ENCODE measurements around the gene MARK1.

The MARK1 gene

GRCh38 chr1:220514256-220514655 is 13.7 kb upstream of the MARK1 start:
- H3K27me3 Mint-ChIP-seq = peaks cover 19% of the 10 kb centered on the region

DNA sequence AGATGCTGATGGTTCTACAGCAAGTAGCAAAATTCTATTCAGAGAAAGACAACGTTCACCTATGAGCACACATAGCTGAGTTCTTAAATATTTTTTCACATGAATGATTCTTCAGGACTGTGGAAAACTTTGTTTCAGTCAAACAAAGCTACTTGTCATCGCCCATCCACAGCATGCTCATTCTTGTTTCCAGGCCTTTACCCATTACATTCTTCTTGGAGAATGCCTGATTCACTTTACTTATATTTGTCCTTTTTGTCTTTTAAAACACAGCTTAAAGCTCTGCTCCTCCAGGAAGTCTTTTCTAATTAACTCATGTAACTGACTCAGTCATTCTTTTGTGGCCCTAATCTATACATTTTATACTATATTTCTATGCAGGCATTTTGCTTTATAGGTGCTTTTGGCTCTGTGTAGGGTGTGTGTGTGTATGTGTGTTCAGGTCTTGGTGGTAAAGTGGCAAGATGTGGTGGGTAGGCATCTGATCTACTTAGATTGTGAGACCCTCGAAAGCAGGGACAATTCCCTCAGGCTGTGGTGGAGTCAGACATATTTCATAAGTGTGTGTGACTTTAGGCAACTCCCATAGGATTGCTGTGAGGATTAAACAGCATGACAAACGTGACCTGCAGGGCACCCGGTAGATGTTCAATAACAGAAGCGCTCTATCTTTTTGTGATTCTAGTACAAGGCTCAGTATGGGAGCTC is 11.8 kb upstream of the MARK1 start:
- Mint-ChIP-seq H3K4me3 (no peak overlapping the region), H3K27ac (no peak overlapping the region), H3K36me3 (no peaks in the 10 kb centered on the region), H3K27me3 (peaks cover 23% of the 10 kb centered on the region), H3K9me3 (ENCODE audit: low read depth) (no peaks in the 10 kb centered on the region), H3K4me1 (ENCODE audit: low read depth) (no peaks in the 10 kb centered on the region)

More at GRCh38 chr1:220514256-220514655, 13.7 kb upstream of the MARK1 start:
- no peaks in the 10 kb centered on the region for H3K4me1 Mint-ChIP-seq (ENCODE audit: low read depth)
- no peak overlapping the region for H3K4me3 Mint-ChIP-seq
- no peaks in the 10 kb centered on the region for H3K9me3 Mint-ChIP-seq (ENCODE audit: low read depth)
- no peaks in the 10 kb centered on the region for H3K36me3 Mint-ChIP-seq
- H3K27ac Mint-ChIP-seq = no peak overlapping the region

DNA sequence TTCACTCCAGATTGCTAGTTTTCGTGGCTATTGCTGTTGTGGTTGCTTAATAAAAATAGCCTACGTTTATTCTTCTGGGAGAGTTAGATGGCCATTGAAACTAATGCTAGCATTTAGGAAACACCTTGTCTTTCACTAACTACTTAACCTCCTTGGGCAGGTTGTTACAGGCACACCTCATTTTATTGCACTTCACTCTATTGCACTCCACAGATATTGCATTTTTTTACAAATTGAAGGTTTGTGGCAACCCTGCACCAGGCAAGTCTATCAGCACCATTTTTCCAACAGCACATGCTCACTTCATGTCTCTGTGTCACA is 11.3 kb upstream of the MARK1 start:
- no peak overlapping the region for H3K4me3 Mint-ChIP-seq
- H3K27ac Mint-ChIP-seq = no peak overlapping the region
- peaks cover 20% of the 10 kb centered on the region for H3K27me3 Mint-ChIP-seq
- H3K9me3 Mint-ChIP-seq (ENCODE audit: low read depth) = no peaks in the 10 kb centered on the region
- H3K36me3 Mint-ChIP-seq = no peaks in the 10 kb centered on the region
- no peaks in the 10 kb centered on the region for H3K4me1 Mint-ChIP-seq (ENCODE audit: low read depth)

- no peak overlapping the region for H3K27ac Mint-ChIP-seq
- H3K36me3 Mint-ChIP-seq = no peaks in the 10 kb centered on the region
- no peaks in the 10 kb centered on the region for H3K9me3 Mint-ChIP-seq (ENCODE audit: low read depth)
- H3K4me1 Mint-ChIP-seq (ENCODE audit: low read depth) = no peaks in the 10 kb centered on the region
- H3K4me3 Mint-ChIP-seq = no peak overlapping the region
- peaks cover 47% of the 10 kb centered on the region for H3K27me3 Mint-ChIP-seq
These were observed 6.2 kb upstream of the MARK1 start for GRCh38 chr1:220521778-220522177.

DNA sequence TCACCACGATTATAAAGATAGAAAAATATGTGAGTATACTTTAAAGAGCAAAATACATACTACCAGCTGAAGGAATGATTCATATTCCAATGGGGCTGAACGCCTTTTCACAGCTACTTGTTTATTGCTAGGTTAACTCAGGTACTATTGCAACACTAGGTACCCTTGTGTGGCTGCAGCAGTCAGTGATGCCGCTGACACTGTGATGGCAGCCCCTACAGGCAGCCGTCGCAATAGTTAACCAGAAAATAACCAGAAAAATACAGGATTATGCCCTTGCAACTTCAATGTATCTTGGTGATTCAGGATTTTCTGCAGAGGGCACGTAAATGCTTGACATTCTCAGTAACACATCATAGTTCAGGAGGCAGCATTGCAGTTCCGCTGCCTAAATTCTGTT is 1.6 kb upstream of the MARK1 start:
- Mint-ChIP-seq H3K27me3 (peaks cover 58% of the 10 kb centered on the region), H3K4me1 (ENCODE audit: low read depth) (peaks cover 8% of the 10 kb centered on the region), H3K4me3 (no peak overlapping the region), H3K27ac (no peak overlapping the region), H3K36me3 (no peaks in the 10 kb centered on the region), H3K9me3 (ENCODE audit: low read depth) (no peaks in the 10 kb centered on the region)

DNA sequence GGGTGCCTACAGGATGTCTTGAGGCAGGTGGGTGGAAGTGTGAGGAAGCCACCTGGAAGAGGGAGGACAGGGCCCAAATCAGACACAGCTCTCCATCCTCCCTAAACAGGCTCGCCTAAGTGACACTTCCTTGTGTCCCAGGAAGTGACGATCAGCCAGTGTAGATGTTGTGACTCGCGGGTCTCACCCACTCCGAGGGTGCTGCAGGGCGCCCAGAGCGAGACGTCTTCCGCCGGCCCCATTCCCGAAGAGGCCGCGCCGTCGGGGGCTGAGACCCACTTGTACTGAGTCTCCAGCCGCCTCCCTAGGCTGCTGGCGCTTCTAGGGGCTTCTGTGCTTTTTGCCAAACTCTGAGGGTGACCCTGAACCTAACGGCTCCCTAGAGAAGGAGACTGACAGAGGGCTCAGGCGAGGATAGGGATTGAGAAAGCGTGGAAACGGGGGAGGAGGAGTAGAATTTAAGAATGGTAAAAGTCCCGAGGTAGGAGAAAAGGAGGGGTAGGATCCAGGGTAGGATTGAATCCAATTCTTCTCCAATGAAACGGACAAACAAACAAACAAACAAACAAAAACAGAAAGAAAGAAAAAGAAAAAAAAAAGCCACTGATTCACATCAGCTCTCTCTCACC is 543 bp upstream of the MARK1 start:
- H3K27ac Mint-ChIP-seq = no peak overlapping the region
- H3K36me3 Mint-ChIP-seq = no peaks in the 10 kb centered on the region
- no peaks in the 10 kb centered on the region for H3K9me3 Mint-ChIP-seq (ENCODE audit: low read depth)
- H3K4me1 Mint-ChIP-seq (ENCODE audit: low read depth) = peaks cover 8% of the 10 kb centered on the region
- peaks cover 60% of the 10 kb centered on the region for H3K27me3 Mint-ChIP-seq
- H3K4me3 Mint-ChIP-seq = peak overlapping the region; percentile 90

DNA sequence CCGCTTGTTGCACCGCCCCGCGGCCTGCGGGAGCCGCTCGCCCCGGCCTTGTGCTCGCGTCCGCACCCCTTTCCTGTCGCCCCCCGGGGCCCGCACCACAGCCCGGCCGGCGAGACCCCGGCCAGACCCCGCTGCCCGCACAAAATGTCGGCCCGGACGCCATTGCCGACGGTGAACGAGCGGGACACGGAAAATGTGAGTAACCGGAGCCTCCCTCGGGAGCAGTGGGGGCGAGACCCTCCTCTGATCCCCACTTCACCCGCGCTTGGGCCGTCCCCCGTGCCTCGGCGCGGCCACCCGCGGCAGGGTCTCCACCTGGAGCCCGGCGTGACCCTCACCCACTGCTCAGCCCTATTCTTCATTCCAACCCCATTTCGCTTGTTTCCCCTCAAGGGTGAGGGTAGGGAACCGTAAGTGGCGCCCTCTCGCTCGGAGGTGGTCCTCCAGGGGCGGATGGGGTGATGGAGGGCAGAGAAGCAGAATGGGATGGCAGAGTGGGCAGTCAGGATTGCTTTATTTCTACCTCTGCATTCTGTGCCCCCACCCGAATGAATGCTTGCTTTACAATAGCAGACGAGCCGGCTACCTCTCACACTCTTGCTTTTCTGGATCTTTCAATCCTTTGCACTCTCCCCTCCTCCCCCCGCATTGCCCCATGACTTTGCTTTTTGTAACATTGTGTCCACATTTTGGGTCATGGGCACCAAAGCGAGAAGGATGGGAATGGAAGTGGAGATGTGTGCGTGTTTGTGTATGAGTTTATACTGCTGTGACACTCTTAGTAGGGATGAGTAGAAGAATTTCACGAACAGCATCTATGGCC is 954 bp downstream of the MARK1 start:
- Mint-ChIP-seq H3K4me3 (peak overlapping the region; percentile 76), H3K4me1 (ENCODE audit: low read depth) (peaks cover 8% of the 10 kb centered on the region), H3K27me3 (peaks cover 55% of the 10 kb centered on the region), H3K36me3 (no peaks in the 10 kb centered on the region), H3K9me3 (ENCODE audit: low read depth) (peaks cover 6% of the 10 kb centered on the region), H3K27ac (no peak overlapping the region)

DNA sequence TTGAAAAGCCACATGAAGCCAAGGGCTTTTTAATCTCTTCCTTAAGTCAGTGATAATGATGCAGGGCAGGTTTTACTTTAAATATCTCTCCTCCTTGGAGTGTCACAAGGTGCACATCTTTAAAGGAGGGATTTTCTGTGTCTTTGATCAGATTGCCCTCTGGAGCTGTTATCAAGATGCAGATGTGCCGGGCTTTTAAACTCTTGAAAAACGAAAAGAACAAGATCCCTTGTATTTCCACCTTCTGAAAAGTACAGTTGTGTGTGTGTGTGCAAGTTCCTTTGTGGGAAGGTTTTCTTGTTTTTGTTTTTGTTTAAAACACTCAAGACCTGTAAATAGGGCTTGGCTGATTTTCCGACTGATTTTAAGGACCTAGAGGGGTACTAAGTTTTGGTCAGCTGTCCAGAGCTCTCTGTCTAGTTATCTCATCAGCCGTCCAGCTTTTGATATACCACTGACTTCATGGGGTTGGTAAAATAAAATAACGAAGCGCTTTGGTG is 1.6 kb downstream of the MARK1 start:
- Mint-ChIP-seq H3K36me3 (no peaks in the 10 kb centered on the region), H3K27ac (no peak overlapping the region), H3K9me3 (ENCODE audit: low read depth) (peaks cover 11% of the 10 kb centered on the region), H3K4me3 (peak overlapping the region; percentile 76), H3K4me1 (ENCODE audit: low read depth) (peaks cover 8% of the 10 kb centered on the region), H3K27me3 (peaks cover 54% of the 10 kb centered on the region)

- H3K4me3 Mint-ChIP-seq = no peak overlapping the region
- H3K27ac Mint-ChIP-seq = no peak overlapping the region
- peaks cover 13% of the 10 kb centered on the region for H3K9me3 Mint-ChIP-seq (ENCODE audit: low read depth)
- peaks cover 30% of the 10 kb centered on the region for H3K27me3 Mint-ChIP-seq
- H3K4me1 Mint-ChIP-seq (ENCODE audit: low read depth) = peaks cover 3% of the 10 kb centered on the region
- H3K36me3 Mint-ChIP-seq = no peaks in the 10 kb centered on the region
These were observed 5.7 kb downstream of the MARK1 start for GRCh38 chr1:220533504-220534109.

- peaks cover 10% of the 10 kb centered on the region for H3K27me3 Mint-ChIP-seq
- H3K4me3 Mint-ChIP-seq = no peak overlapping the region
- H3K27ac Mint-ChIP-seq = no peak overlapping the region
- no peaks in the 10 kb centered on the region for H3K9me3 Mint-ChIP-seq (ENCODE audit: low read depth)
- no peaks in the 10 kb centered on the region for H3K4me1 Mint-ChIP-seq (ENCODE audit: low read depth)
- no peaks in the 10 kb centered on the region for H3K36me3 Mint-ChIP-seq
These were observed 17.0 kb downstream of the MARK1 start for GRCh38 chr1:220544901-220545303.

- no peaks in the 10 kb centered on the region for H3K36me3 Mint-ChIP-seq
- no peaks in the 10 kb centered on the region for H3K9me3 Mint-ChIP-seq (ENCODE audit: low read depth)
- H3K27me3 Mint-ChIP-seq = peaks cover 4% of the 10 kb centered on the region
- H3K27ac Mint-ChIP-seq = no peak overlapping the region
- no peak overlapping the region for H3K4me3 Mint-ChIP-seq
- H3K4me1 Mint-ChIP-seq (ENCODE audit: low read depth) = no peaks in the 10 kb centered on the region
These were observed 23.0 kb downstream of the MARK1 start for GRCh38 chr1:220550811-220551399.

GRCh38 chr1:220551718-220552117 is 23.8 kb downstream of the MARK1 start:
- Mint-ChIP-seq H3K27me3 (peaks cover 5% of the 10 kb centered on the region), H3K36me3 (no peaks in the 10 kb centered on the region), H3K27ac (no peak overlapping the region), H3K4me1 (ENCODE audit: low read depth) (no peaks in the 10 kb centered on the region), H3K4me3 (no peak overlapping the region), H3K9me3 (ENCODE audit: low read depth) (no peaks in the 10 kb centered on the region)

DNA sequence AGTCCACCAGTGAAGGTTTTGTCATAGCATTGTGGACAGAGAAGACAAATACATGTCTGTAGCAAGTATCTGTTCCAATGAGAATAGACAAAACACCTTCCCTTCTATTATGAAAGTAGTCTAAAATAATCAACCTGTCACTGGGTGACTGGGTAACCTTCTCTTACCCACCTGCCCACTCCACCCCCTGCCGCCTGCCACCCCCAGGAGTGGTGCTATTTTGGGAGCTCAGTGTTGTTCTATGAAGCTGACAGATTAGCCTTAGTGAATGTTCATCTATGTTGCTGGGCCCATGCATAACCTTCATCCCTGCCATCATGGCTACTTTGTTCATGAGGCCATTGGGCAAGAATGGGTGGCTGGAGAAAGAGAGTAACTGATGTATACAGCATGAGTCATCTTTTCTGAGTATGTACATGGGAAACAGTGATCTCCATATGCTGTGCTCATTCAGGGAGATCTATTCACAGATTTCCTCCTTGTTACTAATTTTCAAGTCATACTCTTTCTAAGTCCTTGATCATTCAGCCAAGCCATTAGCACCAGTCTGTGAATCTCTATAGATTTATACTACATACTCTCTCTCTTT is 24.8 kb downstream of the MARK1 start:
- H3K4me3 Mint-ChIP-seq = no peak overlapping the region
- H3K27me3 Mint-ChIP-seq = peaks cover 5% of the 10 kb centered on the region
- H3K36me3 Mint-ChIP-seq = no peaks in the 10 kb centered on the region
- H3K4me1 Mint-ChIP-seq (ENCODE audit: low read depth) = no peaks in the 10 kb centered on the region
- H3K9me3 Mint-ChIP-seq (ENCODE audit: low read depth) = no peaks in the 10 kb centered on the region
- no peak overlapping the region for H3K27ac Mint-ChIP-seq

DNA sequence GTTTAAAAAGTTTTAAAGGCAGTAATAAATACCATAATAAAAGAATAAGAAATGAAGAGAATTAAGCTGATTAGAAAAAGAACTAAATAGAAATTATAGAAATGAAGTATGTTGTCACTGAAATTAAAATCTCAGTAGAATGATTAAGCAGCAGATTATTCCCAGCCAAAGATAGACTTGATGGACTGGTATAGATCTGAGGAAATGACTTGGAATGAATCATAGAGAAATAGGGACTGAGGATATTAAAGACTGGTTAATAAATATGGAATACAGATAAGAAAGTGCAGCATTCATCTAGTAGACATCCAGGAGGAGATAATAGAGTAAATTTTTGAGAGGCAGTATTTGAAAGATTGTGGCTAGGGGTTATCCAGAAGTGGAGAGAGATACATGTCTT is 28.7 kb downstream of the MARK1 start:
- no peaks in the 10 kb centered on the region for H3K4me1 Mint-ChIP-seq (ENCODE audit: low read depth)
- no peaks in the 10 kb centered on the region for H3K9me3 Mint-ChIP-seq (ENCODE audit: low read depth)
- no peak overlapping the region for H3K27ac Mint-ChIP-seq
- H3K36me3 Mint-ChIP-seq = no peaks in the 10 kb centered on the region
- peaks cover 5% of the 10 kb centered on the region for H3K27me3 Mint-ChIP-seq
- H3K4me3 Mint-ChIP-seq = no peak overlapping the region

All from activated naive CD8-positive, alpha-beta T cell (primary cell).